NCI-H2029 (cell line): ENCODE measurements around the gene RIPOR3.
"Not testable (repeated sequence)": the region's sequence is repeated elsewhere in the genome, so short reads cannot be mapped to it uniquely, and the experiment has no call there.

Experiments used
- DNase-seq: peaks from one replicate; lab custom pipeline; 2025; lab: John Stamatoyannopoulos, UW

Gene RIPOR3

GRCh38 chr20:50724851-50725723 is 33.7 kb upstream of the RIPOR3 start:
- no peak for DNase-seq

- no peak for DNase-seq
Measured at GRCh38 chr20:50724112-50724725, 32.9 kb upstream of the RIPOR3 start.

GRCh38 chr20:50723672-50724071 is 32.3 kb upstream of the RIPOR3 start:
- no peak for DNase-seq

GRCh38 chr20:50722424-50723155 is 31.2 kb upstream of the RIPOR3 start:
- no peak for DNase-seq

- no peak for DNase-seq
Measured at GRCh38 chr20:50721881-50722281, 30.5 kb upstream of the RIPOR3 start.

- DNase-seq = no peak
Measured at GRCh38 chr20:50720582-50720981, 29.2 kb upstream of the RIPOR3 start.

- no peak for DNase-seq
Measured at GRCh38 chr20:50720026-50720425, 28.7 kb upstream of the RIPOR3 start.

GRCh38 chr20:50719328-50719727 is 28.0 kb upstream of the RIPOR3 start:
- DNase-seq = no peak

- no peak for DNase-seq
Measured at GRCh38 chr20:50717974-50718761, 26.8 kb upstream of the RIPOR3 start.

- no peak for DNase-seq
Measured at GRCh38 chr20:50717312-50717711, 26.0 kb upstream of the RIPOR3 start.

- DNase-seq = no peak
Measured at GRCh38 chr20:50716518-50716917, 25.2 kb upstream of the RIPOR3 start.

GRCh38 chr20:50715694-50716093 is 24.4 kb upstream of the RIPOR3 start:
- DNase-seq = no peak

- not testable (repeated sequence) for DNase-seq
Measured at GRCh38 chr20:50714426-50714825, 23.1 kb upstream of the RIPOR3 start.

GRCh38 chr20:50713657-50714101 is 22.3 kb upstream of the RIPOR3 start:
- no peak for DNase-seq

GRCh38 chr20:50712771-50713656 is 21.7 kb upstream of the RIPOR3 start:
- DNase-seq = no peak

GRCh38 chr20:50711113-50711825 is 19.9 kb upstream of the RIPOR3 start:
- DNase-seq = no peak

- DNase-seq = no peak
Measured at GRCh38 chr20:50710492-50711063, 19.2 kb upstream of the RIPOR3 start.

- DNase-seq = no peak
Measured at GRCh38 chr20:50709636-50709973, 18.3 kb upstream of the RIPOR3 start.

GRCh38 chr20:50708845-50709635 is 17.7 kb upstream of the RIPOR3 start:
- DNase-seq = no peak
